ENCODE data around the gene DNLZ. TPM values are rescaled to one million over a fixed set of nuclear protein-coding genes. Genes with fewer than 3 reads are reported as not detected.

The DNLZ gene
- total RNA-seq, 1 donor from 2014 or later, result 11.8 TPM

GRCh38 chr9:136348691-136349090 lies 14.9 kb downstream of the DNLZ start:
- Mint-ChIP-seq H3K27ac (no peak overlapping the region), H3K4me1 (peaks cover 3% of the 10 kb centered on the region), H3K36me3 (no peaks in the 10 kb centered on the region), H3K4me3 (no peak overlapping the region), H3K9me3 (no peaks in the 10 kb centered on the region), H3K27me3 (ENCODE audit: low read depth) (no peaks in the 10 kb centered on the region)
- no peak for TF ChIP-seq CTCF (IDR thresholded peaks at IDR 0.05; ENCODE audit: unreplicated experiment)
- no peak for DNase-seq (ENCODE audit: low spot score in 2 of 2, unreplicated experiment in 2 of 2)

GRCh38 chr9:136347472-136348256 lies 15.9 kb downstream of the DNLZ start:
- no peak overlapping the region for H3K27ac Mint-ChIP-seq
- no peaks in the 10 kb centered on the region for H3K36me3 Mint-ChIP-seq
- no peaks in the 10 kb centered on the region for H3K27me3 Mint-ChIP-seq (ENCODE audit: low read depth)
- no peaks in the 10 kb centered on the region for H3K9me3 Mint-ChIP-seq
- no peak overlapping the region for H3K4me3 Mint-ChIP-seq
- TF ChIP-seq CTCF (IDR thresholded peaks at IDR 0.05; ENCODE audit: unreplicated experiment), result no peak
- no peak for DNase-seq (ENCODE audit: low spot score in 2 of 2, unreplicated experiment in 2 of 2)
- H3K4me1 Mint-ChIP-seq, result peaks cover 6% of the 10 kb centered on the region

GRCh38 chr9:136346927-136347465 lies 16.5 kb downstream of the DNLZ start:
- H3K4me1 Mint-ChIP-seq, result peaks cover 8% of the 10 kb centered on the region

GRCh38 chr9:136346157-136346481 lies 17.4 kb downstream of the DNLZ start:
- no peak overlapping the region for H3K4me3 Mint-ChIP-seq
- peaks cover 10% of the 10 kb centered on the region for H3K4me1 Mint-ChIP-seq
- H3K9me3 Mint-ChIP-seq, result no peaks in the 10 kb centered on the region
- TF ChIP-seq CTCF (IDR thresholded peaks at IDR 0.05; ENCODE audit: unreplicated experiment), result no peak
- H3K36me3 Mint-ChIP-seq, result no peaks in the 10 kb centered on the region
- no peak for DNase-seq (ENCODE audit: low spot score in 2 of 2, unreplicated experiment in 2 of 2)
- no peak overlapping the region for H3K27ac Mint-ChIP-seq
- no peaks in the 10 kb centered on the region for H3K27me3 Mint-ChIP-seq (ENCODE audit: low read depth)

More at GRCh38 chr9:136346927-136347465, 16.5 kb downstream of the DNLZ start:
- no peak for TF ChIP-seq CTCF (IDR thresholded peaks at IDR 0.05; ENCODE audit: unreplicated experiment)
- H3K27ac Mint-ChIP-seq, result no peak overlapping the region
- DNase-seq (ENCODE audit: low spot score in 2 of 2, unreplicated experiment in 2 of 2), result no peak
- no peaks in the 10 kb centered on the region for H3K9me3 Mint-ChIP-seq
- no peaks in the 10 kb centered on the region for H3K27me3 Mint-ChIP-seq (ENCODE audit: low read depth)
- no peaks in the 10 kb centered on the region for H3K36me3 Mint-ChIP-seq
- no peak overlapping the region for H3K4me3 Mint-ChIP-seq

GRCh38 chr9:136345281-136346156 lies 18.0 kb downstream of the DNLZ start:
- H3K4me1 Mint-ChIP-seq, result peaks cover 10% of the 10 kb centered on the region
- H3K36me3 Mint-ChIP-seq, result no peaks in the 10 kb centered on the region
- DNase-seq (ENCODE audit: low spot score in 2 of 2, unreplicated experiment in 2 of 2), result no peak
- no peaks in the 10 kb centered on the region for H3K27me3 Mint-ChIP-seq (ENCODE audit: low read depth)
- no peak overlapping the region for H3K27ac Mint-ChIP-seq
- no peak overlapping the region for H3K4me3 Mint-ChIP-seq
- no peak for TF ChIP-seq CTCF (IDR thresholded peaks at IDR 0.05; ENCODE audit: unreplicated experiment)
- H3K9me3 Mint-ChIP-seq, result no peaks in the 10 kb centered on the region
